Measurements from ENCODE around the gene RMI2.

Gene RMI2

GRCh38 chr16:11393861-11394592, 48.8 kb downstream of the RMI2 start:
- H3K27ac ChIP-seq (ENCODE audit: insufficient read depth, low read depth, low read length, poor library complexity, severe bottlenecking): no peak overlapping the region
- no peak overlapping the region for H3K4me3 ChIP-seq (ENCODE audit: insufficient read depth, low read depth, low read length)
- no peaks in the 10 kb centered on the region for H3K27me3 ChIP-seq (ENCODE audit: control insufficient read depth, insufficient read depth, low read length, poor library complexity, severe bottlenecking)
- no peaks in the 10 kb centered on the region for H3K9me3 ChIP-seq (ENCODE audit: control insufficient read depth, low read length)
- peaks cover 15% of the 10 kb centered on the region for H3K4me1 ChIP-seq (ENCODE audit: control insufficient read depth, insufficient read depth, low read length)
- 91 to 94% methylated on average over 10 of the region's 10 CpGs for WGBS, 2 experiments
- H3K36me3 ChIP-seq (ENCODE audit: control insufficient read depth, insufficient read depth, low read length): no peaks in the 10 kb centered on the region

- Histone ChIP-seq H3K9me3 (ENCODE audit: control insufficient read depth, low read length) (no peaks in the 10 kb centered on the region), H3K27me3 (ENCODE audit: control insufficient read depth, insufficient read depth, low read length, poor library complexity, severe bottlenecking) (no peaks in the 10 kb centered on the region)
- 89 to 90% methylated on average over 3 of the region's 3 CpGs for WGBS, 2 experiments
Measured at GRCh38 chr16:11394593-11394960, 49.3 kb downstream of the RMI2 start.

DNA sequence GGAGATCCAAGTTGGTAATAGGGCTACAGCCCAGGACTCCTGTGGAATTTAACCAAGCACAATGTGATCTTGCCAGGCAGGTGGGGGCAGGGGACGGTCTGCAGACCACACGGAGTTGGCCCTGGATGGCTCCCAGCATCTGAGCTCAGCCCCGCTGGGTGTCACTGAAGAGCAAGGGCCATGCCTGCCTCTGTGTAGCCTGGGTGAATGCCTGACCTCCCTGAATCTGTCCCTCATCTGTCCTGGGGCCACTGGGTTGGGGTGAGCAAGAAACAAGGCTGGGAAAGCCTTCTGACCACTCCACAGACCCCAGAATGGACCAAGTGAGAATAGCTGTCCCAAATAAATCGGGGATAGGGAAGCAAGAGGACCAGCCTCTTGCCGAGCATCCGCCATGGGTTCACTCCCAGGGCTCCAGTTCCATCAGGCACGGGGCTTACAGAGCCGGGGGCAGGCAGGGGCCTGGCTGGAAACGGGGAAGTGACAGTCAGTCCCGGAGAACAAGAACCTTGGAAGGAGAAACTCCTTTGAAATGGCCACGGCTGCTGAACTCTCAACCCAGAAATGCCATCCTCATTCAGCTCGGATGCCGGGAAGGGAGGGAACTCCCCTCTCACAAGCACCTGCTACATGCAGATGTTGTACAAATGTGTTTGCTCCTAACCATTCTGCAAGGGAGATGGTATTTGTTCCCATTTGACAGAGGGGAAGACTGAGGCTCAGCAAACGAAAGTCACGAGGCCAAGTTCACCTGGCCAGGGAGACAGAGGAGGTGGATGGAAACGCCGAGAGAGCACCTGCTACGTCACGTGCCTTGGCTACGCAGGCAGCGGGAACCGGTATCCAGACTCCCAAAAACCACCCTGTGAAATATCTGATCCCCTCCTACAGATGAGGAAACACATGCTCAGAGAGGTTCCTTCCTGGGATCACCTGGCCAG, 50.0 kb downstream of the RMI2 start:
- Histone ChIP-seq H3K4me1 (ENCODE audit: control insufficient read depth, insufficient read depth, low read length) (peaks cover 11% of the 10 kb centered on the region), H3K27me3 (ENCODE audit: control insufficient read depth, insufficient read depth, low read length, poor library complexity, severe bottlenecking) (no peaks in the 10 kb centered on the region), H3K9me3 (ENCODE audit: control insufficient read depth, low read length) (no peaks in the 10 kb centered on the region), H3K36me3 (ENCODE audit: control insufficient read depth, insufficient read depth, low read length) (no peaks in the 10 kb centered on the region), H3K27ac (ENCODE audit: insufficient read depth, low read depth, low read length, poor library complexity, severe bottlenecking) (no peak overlapping the region), H3K4me3 (ENCODE audit: insufficient read depth, low read depth, low read length) (no peak overlapping the region)
- 81 to 83% methylated on average over 22 of the region's 22 CpGs for WGBS, 2 experiments

More at GRCh38 chr16:11394593-11394960, 49.3 kb downstream of the RMI2 start:
- H3K4me3 ChIP-seq (ENCODE audit: insufficient read depth, low read depth, low read length): no peak overlapping the region
- peaks cover 15% of the 10 kb centered on the region for H3K4me1 ChIP-seq (ENCODE audit: control insufficient read depth, insufficient read depth, low read length)
- no peaks in the 10 kb centered on the region for H3K36me3 ChIP-seq (ENCODE audit: control insufficient read depth, insufficient read depth, low read length)
- no peak overlapping the region for H3K27ac ChIP-seq (ENCODE audit: insufficient read depth, low read depth, low read length, poor library complexity, severe bottlenecking)

DNA sequence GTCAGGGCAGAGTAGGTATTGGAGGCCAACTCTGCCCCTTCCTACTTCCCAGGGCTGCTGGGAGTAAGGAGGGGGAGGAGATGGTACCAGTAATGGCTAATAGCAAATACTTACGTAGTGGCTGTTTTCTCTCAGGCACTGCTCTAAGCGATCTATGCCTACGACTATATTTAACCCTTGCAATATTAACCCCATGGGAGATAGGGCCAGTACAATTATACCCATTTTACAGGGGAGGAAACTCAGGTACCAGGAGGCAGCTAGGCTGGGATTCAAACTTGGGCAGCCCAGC, 50.6 kb downstream of the RMI2 start:
- H3K27ac ChIP-seq (ENCODE audit: insufficient read depth, low read depth, low read length, poor library complexity, severe bottlenecking): no peak overlapping the region
- H3K36me3 ChIP-seq (ENCODE audit: control insufficient read depth, insufficient read depth, low read length): no peaks in the 10 kb centered on the region
- no peak overlapping the region for H3K4me3 ChIP-seq (ENCODE audit: insufficient read depth, low read depth, low read length)
- H3K4me1 ChIP-seq (ENCODE audit: control insufficient read depth, insufficient read depth, low read length): peaks cover 5% of the 10 kb centered on the region
- H3K27me3 ChIP-seq (ENCODE audit: control insufficient read depth, insufficient read depth, low read length, poor library complexity, severe bottlenecking): no peaks in the 10 kb centered on the region
- WGBS, 2 experiments: 54 to 60% methylated on average over 3 of the region's 3 CpGs
- H3K9me3 ChIP-seq (ENCODE audit: control insufficient read depth, low read length): no peaks in the 10 kb centered on the region

DNA sequence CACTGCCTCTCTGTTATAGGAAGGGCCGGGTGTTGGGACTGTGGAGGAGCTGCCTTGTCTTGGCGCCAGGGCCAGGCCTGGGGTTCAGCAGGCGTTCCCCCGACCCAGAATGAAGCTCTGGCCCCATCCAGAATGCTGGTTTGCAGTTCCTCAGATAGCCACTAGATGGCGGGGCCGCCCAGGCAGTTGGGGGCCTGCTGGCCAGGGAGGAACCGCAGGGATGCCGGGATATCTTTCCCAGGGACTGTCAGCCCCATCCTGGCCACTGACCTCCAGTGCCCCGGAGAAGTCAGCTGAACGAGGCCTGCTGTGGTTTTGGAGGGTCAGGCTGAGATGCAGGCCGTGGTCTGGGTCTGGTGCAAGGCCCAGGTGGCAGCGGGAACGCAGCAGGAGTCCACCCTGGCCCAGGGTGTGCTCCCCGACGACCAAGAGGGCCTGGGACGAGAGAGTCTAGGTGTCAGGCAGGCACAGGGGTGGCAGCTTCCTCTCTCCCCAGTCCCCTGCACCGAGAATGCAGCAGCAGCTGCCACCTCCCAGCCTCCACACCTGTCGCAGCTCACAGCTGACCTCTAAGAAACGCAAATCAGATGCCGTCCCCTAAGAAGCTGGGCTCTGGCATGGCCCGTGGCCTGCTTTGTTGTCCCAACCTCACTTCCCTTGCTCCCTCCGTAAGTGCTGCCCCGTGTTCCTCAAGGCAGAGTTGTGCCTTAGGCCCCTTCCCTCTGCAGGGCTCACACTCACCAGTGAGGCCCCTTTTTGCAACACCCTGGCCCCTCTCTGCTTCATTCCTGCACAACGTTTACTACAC, 51.2 kb downstream of the RMI2 start:
- H3K27ac ChIP-seq (ENCODE audit: insufficient read depth, low read depth, low read length, poor library complexity, severe bottlenecking): no peak overlapping the region
- no peaks in the 10 kb centered on the region for H3K4me1 ChIP-seq (ENCODE audit: control insufficient read depth, insufficient read depth, low read length)
- H3K36me3 ChIP-seq (ENCODE audit: control insufficient read depth, insufficient read depth, low read length): no peaks in the 10 kb centered on the region
- H3K4me3 ChIP-seq (ENCODE audit: insufficient read depth, low read depth, low read length): no peak overlapping the region
- H3K9me3 ChIP-seq (ENCODE audit: control insufficient read depth, low read length): no peaks in the 10 kb centered on the region
- H3K27me3 ChIP-seq (ENCODE audit: control insufficient read depth, insufficient read depth, low read length, poor library complexity, severe bottlenecking): no peaks in the 10 kb centered on the region
- 49 to 51% methylated on average over 24 of the region's 24 CpGs for WGBS, 2 experiments

- no peaks in the 10 kb centered on the region for H3K4me1 ChIP-seq (ENCODE audit: control insufficient read depth, insufficient read depth, low read length)
- H3K4me3 ChIP-seq (ENCODE audit: insufficient read depth, low read depth, low read length): no peak overlapping the region
- no peaks in the 10 kb centered on the region for H3K36me3 ChIP-seq (ENCODE audit: control insufficient read depth, insufficient read depth, low read length)
- H3K27me3 ChIP-seq (ENCODE audit: control insufficient read depth, insufficient read depth, low read length, poor library complexity, severe bottlenecking): no peaks in the 10 kb centered on the region
- no peaks in the 10 kb centered on the region for H3K9me3 ChIP-seq (ENCODE audit: control insufficient read depth, low read length)
- 92% methylated on average over 10 of the region's 10 CpGs for WGBS, 2 experiments
- H3K27ac ChIP-seq (ENCODE audit: insufficient read depth, low read depth, low read length, poor library complexity, severe bottlenecking): no peak overlapping the region
Measured at GRCh38 chr16:11398136-11398535, 52.9 kb downstream of the RMI2 start.

- Histone ChIP-seq H3K9me3 (ENCODE audit: control insufficient read depth, low read length) (no peaks in the 10 kb centered on the region), H3K27me3 (ENCODE audit: control insufficient read depth, insufficient read depth, low read length, poor library complexity, severe bottlenecking) (no peaks in the 10 kb centered on the region), H3K36me3 (ENCODE audit: control insufficient read depth, insufficient read depth, low read length) (no peaks in the 10 kb centered on the region), H3K4me1 (ENCODE audit: control insufficient read depth, insufficient read depth, low read length) (no peaks in the 10 kb centered on the region), H3K4me3 (ENCODE audit: insufficient read depth, low read depth, low read length) (no peak overlapping the region), H3K27ac (ENCODE audit: insufficient read depth, low read depth, low read length, poor library complexity, severe bottlenecking) (no peak overlapping the region)
- WGBS, 2 experiments: 88 to 90% methylated on average over 14 of the region's 14 CpGs
Measured at GRCh38 chr16:11398851-11399250, 53.6 kb downstream of the RMI2 start.

DNA sequence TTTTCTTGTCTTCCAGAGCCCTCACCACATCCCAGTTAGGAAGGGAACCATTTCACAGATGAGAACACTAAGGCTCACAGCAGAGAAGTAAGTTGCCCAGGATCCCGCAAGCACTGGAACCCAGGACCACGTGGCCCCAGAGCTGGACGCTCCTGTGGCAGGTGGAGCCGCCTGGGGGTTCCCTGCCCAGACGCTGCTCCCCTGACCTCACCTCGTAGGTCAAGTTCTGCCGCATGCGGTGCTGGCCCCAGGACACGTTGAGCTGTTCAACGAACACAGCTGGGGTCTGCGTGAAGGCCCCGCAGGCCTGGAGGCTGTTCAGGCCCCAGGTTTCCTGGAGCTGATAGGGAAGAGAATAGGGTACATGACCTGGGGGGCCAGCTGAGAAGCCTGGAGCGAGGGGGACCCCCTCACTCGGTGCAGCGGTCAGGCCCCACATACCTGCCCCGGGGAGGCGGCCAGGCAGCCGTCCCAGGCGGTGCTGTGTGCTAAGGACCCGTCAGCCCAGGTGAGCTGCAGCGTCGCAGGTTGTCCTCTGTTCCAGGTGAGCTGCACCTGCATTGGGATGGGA, 54.1 kb downstream of the RMI2 start:
- H3K27ac ChIP-seq (ENCODE audit: insufficient read depth, low read depth, low read length, poor library complexity, severe bottlenecking): no peak overlapping the region
- no peaks in the 10 kb centered on the region for H3K4me1 ChIP-seq (ENCODE audit: control insufficient read depth, insufficient read depth, low read length)
- 93 to 94% methylated on average over 22 of the region's 22 CpGs for WGBS, 2 experiments
- H3K36me3 ChIP-seq (ENCODE audit: control insufficient read depth, insufficient read depth, low read length): no peaks in the 10 kb centered on the region
- H3K9me3 ChIP-seq (ENCODE audit: control insufficient read depth, low read length): no peaks in the 10 kb centered on the region
- no peaks in the 10 kb centered on the region for H3K27me3 ChIP-seq (ENCODE audit: control insufficient read depth, insufficient read depth, low read length, poor library complexity, severe bottlenecking)
- no peak overlapping the region for H3K4me3 ChIP-seq (ENCODE audit: insufficient read depth, low read depth, low read length)

DNA sequence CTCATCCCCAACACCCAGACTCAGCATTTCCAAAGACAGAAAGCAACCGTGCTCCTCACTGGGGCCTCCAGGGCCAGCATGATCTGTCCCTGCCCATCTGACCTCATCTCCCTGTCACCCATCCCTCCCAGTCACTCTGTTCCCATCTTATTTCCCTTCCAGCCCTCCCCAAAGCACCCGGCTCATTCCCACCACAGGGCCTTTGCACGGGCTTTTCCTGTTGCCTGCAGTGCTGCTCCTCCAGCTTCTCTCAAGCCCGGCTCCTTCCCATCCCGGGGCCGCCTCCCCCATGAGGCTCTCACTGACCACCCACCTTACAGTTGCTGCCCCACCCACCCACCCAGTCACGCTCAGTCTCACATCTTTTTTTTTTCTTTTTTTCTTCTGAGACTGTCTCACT, 54.8 kb downstream of the RMI2 start:
- 92% methylated on average over 6 to 7 of the region's 7 CpGs for WGBS, 2 experiments
- no peak overlapping the region for H3K4me3 ChIP-seq (ENCODE audit: insufficient read depth, low read depth, low read length)

More for the DNA sequence above, 54.8 kb downstream of the RMI2 start:
- no peaks in the 10 kb centered on the region for H3K36me3 ChIP-seq (ENCODE audit: control insufficient read depth, insufficient read depth, low read length)
- no peaks in the 10 kb centered on the region for H3K9me3 ChIP-seq (ENCODE audit: control insufficient read depth, low read length)
- H3K27ac ChIP-seq (ENCODE audit: insufficient read depth, low read depth, low read length, poor library complexity, severe bottlenecking): no peak overlapping the region
- H3K4me1 ChIP-seq (ENCODE audit: control insufficient read depth, insufficient read depth, low read length): no peaks in the 10 kb centered on the region
- H3K27me3 ChIP-seq (ENCODE audit: control insufficient read depth, insufficient read depth, low read length, poor library complexity, severe bottlenecking): no peaks in the 10 kb centered on the region
